Neutrophil (primary cell): ENCODE measurements around the gene DAAM2.

Experiments used
- H3K27ac ChIP-seq: fragments of 200-600 bp; sonication (generic); 2 replicates; pipeline ENCODE4 v1.5.1; 2016; ENCODE audit warnings: mild to moderate bottlenecking, moderate library complexity
- H3K27me3 ChIP-seq: fragments of 200-600 bp; sonication (generic); 2 replicates; pipeline ENCODE4 v1.6.0; 2016; ENCODE audit warnings: mild to moderate bottlenecking
- H3K36me3 ChIP-seq: fragments of 200-600 bp; sonication (generic); 2 replicates; pipeline ENCODE4 v1.5.1; 2017
- H3K4me1 ChIP-seq, 2 experiments: fragments of 200-600 bp in 1 of 2; sonication (generic) in 1 of 2; 1 replicate in 1 of 2; 2 replicates in 1 of 2; pipeline versions ENCODE4 v1.5.1 to v1.6.1; 2013 to 2016; ENCODE audit warnings: low read depth in 1 of 2, low read length in 1 of 2, mild to moderate bottlenecking in 1 of 2, moderate library complexity in 1 of 2; ENCODE audit not compliant: control insufficient read depth in 1 of 2, insufficient read depth in 1 of 2
- H3K4me3 ChIP-seq, 2 experiments: fragments of 200-600 bp in 1 of 2; sonication (generic) in 1 of 2; 1 replicate in 1 of 2; 2 replicates in 1 of 2; pipeline ENCODE4 v1.5.1; 2013 to 2016; ENCODE audit warnings: low read depth in 1 of 2, low read length in 1 of 2, mild to moderate bottlenecking in 1 of 2, moderate library complexity in 1 of 2
- H3K9me3 ChIP-seq: fragments of 200-600 bp; sonication (generic); 2 replicates; pipeline ENCODE4 v1.5.1; 2016
- CTCF ChIP-seq: fragments of 200-600 bp; sonication (generic); IDR thresholded peaks from 2 replicates; pipeline ENCODE4 v1.5.1; 2016; ENCODE audit warnings: antibody characterized with exemption

Gene DAAM2

GRCh38 chr6:39847221-39847620 lies 55.0 kb downstream of the DAAM2 start:
- H3K27ac ChIP-seq = no peak overlapping the region
- no peak for TF ChIP-seq CTCF
- no peaks in the 10 kb centered on the region for H3K4me1 ChIP-seq

GRCh38 chr6:39848171-39848570 lies 56.0 kb downstream of the DAAM2 start:
- Histone ChIP-seq H3K4me1 (no peaks in the 10 kb centered on the region), H3K9me3 (no peaks in the 10 kb centered on the region), H3K27me3 (no peaks in the 10 kb centered on the region), H3K36me3 (no peaks in the 10 kb centered on the region), H3K4me3 (no peak overlapping the region), H3K27ac (no peak overlapping the region)
- no peak for TF ChIP-seq CTCF

More at GRCh38 chr6:39847221-39847620, 55.0 kb downstream of the DAAM2 start:
- Histone ChIP-seq H3K4me3 (no peak overlapping the region), H3K36me3 (no peaks in the 10 kb centered on the region), H3K9me3 (no peaks in the 10 kb centered on the region), H3K27me3 (no peaks in the 10 kb centered on the region)

GRCh38 chr6:39849228-39849627 lies 57.1 kb downstream of the DAAM2 start:
- no peak for TF ChIP-seq CTCF

GRCh38 chr6:39849764-39850163 lies 57.6 kb downstream of the DAAM2 start:
- no peaks in the 10 kb centered on the region for H3K4me1 ChIP-seq
- no peak overlapping the region for H3K27ac ChIP-seq
- no peak for TF ChIP-seq CTCF
- no peaks in the 10 kb centered on the region for H3K36me3 ChIP-seq
- no peak overlapping the region for H3K4me3 ChIP-seq
- H3K9me3 ChIP-seq = no peaks in the 10 kb centered on the region
- no peaks in the 10 kb centered on the region for H3K27me3 ChIP-seq

More at GRCh38 chr6:39849228-39849627, 57.1 kb downstream of the DAAM2 start:
- Histone ChIP-seq H3K4me1 (no peaks in the 10 kb centered on the region), H3K36me3 (no peaks in the 10 kb centered on the region), H3K27ac (no peak overlapping the region), H3K27me3 (no peaks in the 10 kb centered on the region), H3K9me3 (no peaks in the 10 kb centered on the region), H3K4me3 (no peak overlapping the region)

GRCh38 chr6:39850736-39851297 lies 58.6 kb downstream of the DAAM2 start:
- no peak for TF ChIP-seq CTCF
- Histone ChIP-seq H3K27ac (no peak overlapping the region), H3K9me3 (no peaks in the 10 kb centered on the region), H3K4me1 (no peaks in the 10 kb centered on the region), H3K27me3 (no peaks in the 10 kb centered on the region), H3K36me3 (no peaks in the 10 kb centered on the region), H3K4me3 (no peak overlapping the region)

GRCh38 chr6:39851331-39851730 lies 59.2 kb downstream of the DAAM2 start:
- H3K4me3 ChIP-seq = no peak overlapping the region
- H3K27me3 ChIP-seq = no peaks in the 10 kb centered on the region
- no peaks in the 10 kb centered on the region for H3K9me3 ChIP-seq
- H3K27ac ChIP-seq = no peak overlapping the region
- H3K36me3 ChIP-seq = peaks cover 2% of the 10 kb centered on the region
- no peak for TF ChIP-seq CTCF
- H3K4me1 ChIP-seq = no peaks in the 10 kb centered on the region
